Erythroblast (primary cell): ENCODE results near the gene RARB.

Source experiments
- GATA1 ChIP-seq: IDR thresholded peaks from 2 replicates; pipeline ENCODE4 v1.6.1; 2011; ENCODE audit warnings: low read depth, mild to moderate bottlenecking, control low read depth, low read length, moderate library complexity
- POLR2A ChIP-seq: IDR thresholded peaks from 2 replicates; pipeline ENCODE4 v1.6.1; 2011; ENCODE audit warnings: mild to moderate bottlenecking, low read length

GRCh38 chr3:25587526-25587925, 159.5 kb downstream of the RARB start:
- no peak for TF ChIP-seq POLR2A
- no peak for TF ChIP-seq GATA1
